CD1c-positive myeloid dendritic cell (primary cell): ENCODE measurements around the gene RAET1L.
"Not testable (repeated sequence)": the region's sequence is repeated elsewhere in the genome, so short reads cannot be mapped to it uniquely, and the experiment has no call there.

Experiments used
- DNase-seq: peaks from one replicate; pipeline ENCODE4 v3.0.0-alpha.2; 2016; ENCODE audit errors: extremely low spot score

RAET1L gene

DNA sequence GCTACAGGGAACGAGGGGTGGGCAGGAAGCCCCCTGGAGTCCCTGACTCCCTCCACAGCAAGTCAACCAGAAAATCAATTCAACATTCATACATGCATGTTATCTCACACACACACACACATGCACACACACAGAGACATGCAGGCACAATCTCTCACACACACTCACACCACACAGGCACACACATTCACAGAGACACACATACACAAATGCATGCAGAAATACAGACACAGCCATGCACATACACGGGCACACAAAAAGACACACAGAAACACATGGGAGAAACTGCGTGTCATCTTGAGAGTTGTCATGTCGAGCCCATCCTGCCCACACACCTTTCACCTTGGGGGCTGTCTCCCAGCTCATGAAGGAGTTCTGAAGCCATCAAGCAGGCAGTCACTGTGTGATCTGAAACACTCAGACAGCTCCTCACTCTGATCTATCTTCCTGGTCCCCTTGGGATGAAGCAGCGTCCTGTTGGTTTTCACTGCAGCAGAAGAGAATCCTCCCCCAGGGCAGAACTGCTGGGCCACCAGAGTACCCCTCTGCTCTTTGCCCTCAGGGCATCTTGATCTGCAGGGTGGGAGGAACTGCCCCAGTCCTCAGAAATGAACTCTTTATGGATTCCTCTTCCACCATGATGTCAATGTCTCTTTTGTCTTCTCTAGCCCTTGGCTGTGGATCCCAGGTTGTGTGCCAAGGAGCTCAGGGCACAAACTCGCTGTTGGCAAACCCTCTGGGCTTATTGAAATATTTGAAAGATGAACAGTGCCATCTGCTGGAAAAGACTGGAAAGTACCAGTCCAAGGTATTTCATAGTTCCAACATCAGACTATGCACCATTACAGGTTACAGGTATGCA, 8.8 kb downstream of the RAET1L start:
- peak; percentile 85 for DNase-seq

- DNase-seq, result peak; percentile 8
Measured at GRCh38 chr6:150015281-150016001, 9.9 kb downstream of the RAET1L start.

- not testable (repeated sequence) for DNase-seq
Measured at GRCh38 chr6:150014623-150015280, 10.6 kb downstream of the RAET1L start.

- DNase-seq, result not testable (repeated sequence)
Measured at GRCh38 chr6:150013785-150014622, 11.3 kb downstream of the RAET1L start.

- not testable (repeated sequence) for DNase-seq
Measured at GRCh38 chr6:150012846-150013784, 12.2 kb downstream of the RAET1L start.

DNA sequence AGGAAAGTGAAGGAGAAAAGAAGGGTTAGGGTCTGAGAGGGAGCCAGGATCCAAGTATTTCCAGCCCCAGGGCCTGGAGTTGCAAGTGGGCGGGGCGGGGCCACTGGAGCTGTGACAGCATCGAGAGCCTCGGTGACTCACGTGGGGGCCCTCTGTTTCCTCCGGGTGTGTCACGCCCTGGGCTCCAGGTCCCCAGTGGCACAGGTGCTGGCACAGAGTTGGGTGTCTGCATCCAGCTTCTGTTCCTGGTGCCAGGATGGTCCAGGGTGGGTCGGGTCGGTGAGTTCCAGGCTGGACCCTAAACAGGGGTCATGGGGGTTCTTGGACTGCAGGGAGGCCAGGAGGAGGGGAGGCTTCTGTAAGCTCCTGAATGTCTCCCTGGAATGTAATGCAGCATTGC, 16.7 kb downstream of the RAET1L start:
- no peak for DNase-seq

DNA sequence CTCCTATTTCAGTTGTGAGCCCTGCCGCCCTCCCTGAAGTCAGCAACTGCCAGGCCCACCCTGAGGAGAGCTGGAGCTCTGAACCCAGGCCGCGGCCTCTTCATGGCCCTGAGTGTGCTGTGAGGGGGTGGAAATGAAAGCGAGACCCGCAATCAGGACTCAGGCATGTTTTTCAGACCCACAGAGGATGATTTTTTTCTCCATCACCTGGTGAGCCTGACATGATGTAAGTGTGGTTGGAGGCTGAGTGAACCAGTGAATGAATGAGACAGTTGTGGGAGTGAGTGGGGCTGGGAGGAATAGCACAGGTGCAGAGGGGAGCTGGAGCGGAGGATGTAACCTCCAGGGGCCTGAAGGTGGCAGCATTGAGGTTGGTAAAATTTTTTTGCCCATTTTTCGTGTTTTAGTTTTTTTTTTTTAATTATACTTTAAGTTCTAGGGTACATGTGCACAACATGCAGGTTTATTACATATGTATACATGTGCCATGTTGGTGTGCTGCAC, 18.3 kb downstream of the RAET1L start:
- DNase-seq, result peak; percentile 8

GRCh38 chr6:150005761-150006651, 19.3 kb downstream of the RAET1L start:
- DNase-seq, result no peak

DNA sequence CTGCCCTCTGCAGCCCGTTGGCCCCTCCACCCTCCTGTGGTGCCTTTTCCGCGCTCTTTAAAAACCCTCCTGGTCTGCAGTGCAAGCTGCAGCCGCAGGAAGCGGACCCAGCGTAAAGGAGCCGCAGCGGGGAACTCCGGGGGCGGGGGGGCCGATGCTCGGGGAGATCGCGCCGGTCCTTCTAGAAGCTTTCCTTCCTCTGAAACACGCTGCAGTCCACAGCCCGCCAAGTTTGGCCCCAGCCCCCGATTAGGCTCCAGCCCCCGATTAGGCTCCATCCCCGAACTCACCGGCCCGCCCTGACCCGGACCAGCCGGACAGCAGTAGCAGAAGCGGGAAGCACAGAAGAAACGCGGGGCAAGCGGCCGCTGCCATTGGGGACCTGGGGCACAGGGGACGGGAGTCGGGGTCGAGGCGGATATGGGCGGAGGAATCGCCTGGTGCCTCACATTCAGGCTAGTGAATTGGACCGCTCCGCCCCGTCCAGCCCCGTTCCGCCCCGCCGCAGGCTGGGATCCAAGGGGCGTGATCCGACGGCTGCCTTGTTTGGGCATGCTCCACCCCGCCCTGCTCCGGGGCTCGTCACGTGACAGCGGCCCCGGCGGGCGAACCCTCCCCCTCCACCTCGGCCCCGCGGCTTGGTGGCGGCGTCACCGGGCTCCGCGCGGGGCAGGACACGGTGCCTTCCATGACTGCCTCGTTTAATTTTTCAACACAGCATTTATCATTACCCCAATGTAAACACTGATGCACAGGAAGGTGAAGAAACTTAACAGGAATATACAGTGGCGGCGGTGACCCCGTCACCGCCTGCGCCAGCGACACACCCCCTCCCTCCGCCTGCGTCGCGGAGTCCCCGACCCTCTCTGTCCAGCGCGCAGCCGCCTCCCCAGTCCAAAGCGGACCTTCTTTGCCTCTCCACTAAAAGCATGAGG, 20.3 kb downstream of the RAET1L start:
- DNase-seq, result peak; percentile 88

DNA sequence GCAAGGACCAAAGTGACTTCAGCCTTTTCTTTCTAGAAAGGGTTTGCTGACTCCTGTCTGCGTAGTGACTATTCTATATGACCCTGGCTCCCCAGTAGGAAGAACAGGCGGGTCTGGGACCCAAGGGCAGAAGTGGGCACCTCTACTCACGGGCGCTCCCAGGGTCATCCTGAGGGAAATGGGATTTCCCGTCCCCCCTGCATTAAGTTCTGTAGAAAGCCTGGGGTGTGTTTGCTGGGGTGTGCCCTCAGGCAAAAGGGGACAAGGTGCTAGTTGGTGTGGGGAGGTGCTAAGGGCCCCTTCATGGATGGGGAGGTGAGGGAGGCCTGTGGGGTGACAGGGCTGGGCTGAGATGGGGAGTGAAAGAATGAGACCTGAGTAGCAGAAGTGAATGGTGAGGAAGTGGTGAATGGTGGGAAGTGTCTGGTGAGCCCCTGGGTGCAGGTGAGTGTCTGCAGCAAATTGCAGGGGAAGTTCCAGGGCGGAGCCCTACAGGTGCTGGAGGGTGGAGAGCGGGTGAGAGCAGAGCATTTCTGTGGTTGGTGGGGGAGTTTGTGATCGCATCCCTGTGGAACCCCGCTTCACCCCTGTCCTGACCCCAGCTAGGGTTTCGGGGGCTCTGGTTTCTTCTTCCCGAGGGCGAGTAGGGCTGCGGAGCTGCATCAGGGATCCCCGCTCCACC, 21.1 kb downstream of the RAET1L start:
- DNase-seq, result no peak

DNA sequence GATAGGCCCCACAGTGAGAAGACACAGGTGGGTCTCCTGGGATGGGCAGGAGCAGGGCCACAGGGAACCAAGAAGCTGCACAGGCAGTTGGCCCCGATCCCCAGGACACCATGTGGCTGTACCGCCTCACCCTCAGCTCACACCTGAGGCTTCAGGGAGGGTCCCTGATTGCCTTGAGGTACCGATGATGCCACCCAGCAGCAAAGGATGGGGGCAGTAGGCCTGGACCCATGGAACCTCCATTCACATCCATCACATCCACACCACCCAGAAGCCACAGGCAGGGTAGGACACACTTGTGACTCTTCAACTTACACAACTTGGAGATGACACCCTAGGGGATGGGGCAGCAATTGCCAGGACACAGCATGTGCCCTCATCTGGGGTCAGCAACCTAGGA, 21.7 kb downstream of the RAET1L start:
- not testable (repeated sequence) for DNase-seq

GRCh38 chr6:150002710-150003109, 22.6 kb downstream of the RAET1L start:
- DNase-seq, result no peak

DNA sequence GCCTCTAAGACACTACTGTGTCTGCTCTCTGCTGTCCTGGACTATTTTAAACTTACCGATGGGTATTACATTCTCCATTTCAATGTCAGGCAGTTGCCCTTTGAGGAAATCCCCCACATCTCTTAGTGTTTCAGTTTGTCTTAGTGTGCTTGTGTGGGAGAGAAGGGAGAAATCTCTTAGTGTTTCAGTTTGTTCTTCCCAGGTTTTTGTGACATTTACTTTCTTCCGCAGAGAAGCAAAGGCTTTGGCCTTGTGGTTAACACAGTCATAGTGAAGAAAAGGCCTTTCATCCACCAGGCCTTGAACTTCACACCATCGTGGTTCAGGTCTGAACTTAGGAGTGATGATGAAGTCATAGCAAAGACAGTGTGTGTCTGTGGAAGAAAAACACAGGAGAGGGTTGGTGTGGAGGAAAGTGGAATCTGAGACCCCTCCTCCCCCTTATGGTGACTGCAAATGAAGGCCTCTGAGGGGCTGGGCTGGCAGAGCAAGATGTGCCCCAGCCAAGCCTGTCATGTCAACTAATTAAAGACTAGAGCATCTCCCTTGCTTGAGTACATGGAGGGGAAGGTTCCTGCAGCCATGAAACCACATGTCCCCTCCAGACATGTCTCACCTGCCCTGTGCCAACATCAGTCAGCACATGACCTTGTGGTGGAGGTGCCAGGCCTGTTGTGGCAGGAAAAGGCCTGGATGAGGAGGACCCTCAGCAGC, 23.9 kb downstream of the RAET1L start:
- no peak for DNase-seq

DNA sequence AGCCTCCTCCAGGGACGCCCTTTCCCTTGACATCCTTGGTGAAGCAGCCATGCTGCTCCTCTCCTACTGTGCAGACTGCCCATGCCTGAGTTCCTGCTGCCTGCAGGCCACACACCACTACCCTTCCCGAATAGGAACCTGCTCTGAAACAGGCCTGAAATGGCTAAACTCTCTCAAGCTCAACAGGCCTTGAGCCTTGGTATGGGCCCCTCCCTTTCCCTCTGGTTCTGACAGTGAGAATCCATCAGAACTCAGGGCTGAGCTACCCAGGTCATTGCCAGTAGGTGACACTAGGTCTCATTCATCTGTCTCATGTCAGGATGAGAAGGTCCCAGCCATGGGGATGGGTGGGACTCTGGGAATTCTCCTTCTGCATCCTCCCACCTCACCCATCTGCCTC, 25.7 kb downstream of the RAET1L start:
- no peak for DNase-seq

DNA sequence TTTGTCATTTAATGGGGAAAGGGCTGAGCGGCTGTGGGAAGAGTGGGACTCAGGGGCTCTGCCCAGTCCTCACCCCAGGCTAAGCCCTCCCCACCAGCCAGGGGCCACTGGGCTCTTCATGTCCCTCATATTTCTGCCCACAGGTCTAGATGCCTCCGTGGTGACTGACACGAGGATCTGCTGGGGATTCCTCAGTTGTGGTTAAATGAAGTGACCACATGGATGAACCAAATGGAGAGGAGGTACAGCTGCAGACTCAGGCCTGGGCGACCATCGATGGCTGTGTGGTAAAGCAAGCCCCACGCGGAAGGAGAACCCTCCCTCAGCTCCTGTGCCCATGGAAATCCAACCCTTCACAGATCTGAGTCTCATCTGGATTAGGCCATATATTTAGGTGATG, 29.4 kb downstream of the RAET1L start:
- no peak for DNase-seq

DNA sequence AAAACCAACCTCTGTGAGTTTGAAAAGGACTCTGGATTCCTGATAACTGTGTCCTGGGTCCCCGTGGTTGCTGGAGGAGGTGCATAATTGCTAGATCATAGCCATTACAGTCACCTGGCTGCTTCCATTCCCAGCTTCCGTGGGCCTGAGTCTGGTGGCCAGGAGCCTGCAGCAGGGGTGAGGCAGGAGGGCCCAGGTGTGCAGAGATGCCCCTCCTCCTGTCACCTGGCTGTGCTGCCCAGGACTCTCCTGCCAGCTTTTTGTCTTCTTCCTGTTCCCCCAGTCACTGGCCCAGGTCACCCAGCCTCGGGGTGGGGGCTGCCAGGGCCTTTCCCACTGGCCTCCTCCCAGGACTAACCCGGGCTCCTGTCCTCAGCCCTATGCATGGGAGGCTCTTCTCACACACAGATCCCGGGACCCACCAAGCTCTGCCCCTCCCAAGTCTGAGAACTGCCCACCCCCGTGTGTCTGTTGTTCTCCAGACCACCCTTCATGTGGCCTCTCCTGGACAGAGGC, 30.0 kb downstream of the RAET1L start:
- DNase-seq, result no peak

DNA sequence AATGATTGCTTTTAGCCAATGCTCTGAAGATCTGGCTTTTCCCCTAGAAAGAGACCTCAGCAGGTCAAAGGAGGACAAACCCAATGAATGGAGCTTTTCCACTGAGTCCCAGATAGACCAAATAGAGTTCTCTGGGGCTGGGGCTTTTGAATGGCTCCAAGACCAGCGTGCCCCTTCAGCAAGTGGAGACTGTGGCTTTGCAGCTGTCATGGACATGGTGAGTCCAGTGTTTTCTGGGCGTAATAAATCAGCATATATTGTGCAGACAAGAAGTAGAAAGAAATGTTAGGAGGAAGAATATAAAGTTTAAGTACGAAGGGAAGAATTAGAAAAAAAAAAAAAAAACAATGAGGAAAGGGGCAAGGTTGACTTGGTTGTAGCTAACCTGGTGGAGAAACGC, 33.5 kb downstream of the RAET1L start:
- no peak for DNase-seq
